ENCODE data around the gene TDRKH.
A peak's percentile ranks its signal among the peaks of the same experiment; 100 is the strongest.

The TDRKH gene

GRCh38 chr1:151733126-151733525, 57.2 kb downstream of the TDRKH start:
- DNase-seq (ENCODE audit: low read depth): no peak
- no peak overlapping the region for H3K4me3 ChIP-seq (ENCODE audit: control insufficient read depth, low read depth, low read length)
- no peak for TF ChIP-seq CTCF (conservative IDR thresholded peaks at IDR 0.05; ENCODE audit: control insufficient read depth, insufficient read depth, low read depth, low read length)

DNA sequence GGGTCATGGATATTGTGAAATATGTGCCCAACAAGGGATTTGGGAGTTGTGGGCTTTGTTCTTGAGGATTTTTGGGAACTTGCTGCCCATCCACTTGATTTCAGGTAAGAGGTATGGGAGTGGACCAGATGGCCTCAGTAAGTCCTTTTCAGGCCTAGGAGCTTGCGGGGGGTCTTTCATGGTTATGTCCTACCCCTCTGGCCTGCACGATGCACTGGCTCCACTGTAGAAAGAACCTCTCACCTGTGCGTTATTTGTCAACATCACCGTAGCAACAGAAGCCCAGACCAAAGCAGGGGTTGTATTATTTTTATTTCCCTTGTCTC, 60.4 kb downstream of the TDRKH start:
- no peak for TF ChIP-seq CTCF (conservative IDR thresholded peaks at IDR 0.05; ENCODE audit: control insufficient read depth, insufficient read depth, low read depth, low read length)
- H3K4me3 ChIP-seq (ENCODE audit: control insufficient read depth, low read depth, low read length): no peak overlapping the region
- DNase-seq (ENCODE audit: low read depth): no peak

GRCh38 chr1:151729157-151729965, 60.9 kb downstream of the TDRKH start:
- DNase-seq (ENCODE audit: low read depth): no peak
- TF ChIP-seq CTCF (conservative IDR thresholded peaks at IDR 0.05; ENCODE audit: control insufficient read depth, insufficient read depth, low read depth, low read length): no peak
- H3K4me3 ChIP-seq (ENCODE audit: control insufficient read depth, low read depth, low read length): no peak overlapping the region

GRCh38 chr1:151728151-151729054, 61.9 kb downstream of the TDRKH start:
- peak; percentile 60 for DNase-seq (ENCODE audit: low read depth)
- H3K4me3 ChIP-seq (ENCODE audit: control insufficient read depth, low read depth, low read length): no peak overlapping the region
- TF ChIP-seq CTCF (conservative IDR thresholded peaks at IDR 0.05; ENCODE audit: control insufficient read depth, insufficient read depth, low read depth, low read length): no peak

- TF ChIP-seq CTCF (conservative IDR thresholded peaks at IDR 0.05; ENCODE audit: control insufficient read depth, insufficient read depth, low read depth, low read length): no peak
- DNase-seq (ENCODE audit: low read depth): no peak
- H3K4me3 ChIP-seq (ENCODE audit: control insufficient read depth, low read depth, low read length): no peak overlapping the region
Measured at GRCh38 chr1:151723726-151724370, 66.5 kb downstream of the TDRKH start.

All from fibroblast of mammary gland (primary cell).